H1 (cell line): ENCODE data around the gene TAS2R19. TPM values are rescaled to one million over a fixed set of nuclear protein-coding genes. Genes with fewer than 3 reads are reported as not detected.

Source experiments
- CTCF ChIA-PET: fragments of 300-600 bp; sonication (Branson Sonifier 250); formaldehyde crosslinking; loops from one replicate; lab custom pipeline; 2021; ENCODE audit not compliant: partially characterized antibody; lab: Charles Lee
- POLR2A ChIA-PET: fragments of 300-600 bp; sonication (Branson Sonifier 250); formaldehyde crosslinking; loops from one replicate; lab custom pipeline; 2021; ENCODE audit warnings: inconsistent platforms; ENCODE audit not compliant: partially characterized antibody; lab: Charles Lee
- DNase-seq, 2 experiments: peaks; one replicate each; pipeline versions ENCODE4 v3.0.0 to v3.0.0-alpha.2; 2010 to 2022; ENCODE audit warnings: low spot score in 2 of 2, low read depth in 1 of 2, mixed read lengths in 1 of 2
- FAIRE-seq: peaks from 2 replicates; lab custom pipeline; 2011; peaks lifted over from hg19 to GRCh38; lab: Jason Lieb, UNC
- H2AFZ ChIP-seq: 2 replicates; pipeline ENCODE4 v1.8.1; 2012; ENCODE audit warnings: low read length, inconsistent platforms
- H2AK5ac ChIP-seq: 2 replicates; pipeline ENCODE4 v1.6.1; 2013; ENCODE audit warnings: low read depth, low read length
- H2BK120ac ChIP-seq: replicated peaks from 2 replicates; pipeline ENCODE3; 2013; ENCODE audit warnings: low read depth, low read length, inconsistent platforms
- H2BK12ac ChIP-seq: 2 replicates; pipeline ENCODE4 v1.6.1; 2013; ENCODE audit warnings: low read depth, low read length
- H2BK15ac ChIP-seq: 2 replicates; pipeline ENCODE4 v1.6.1; 2013; ENCODE audit warnings: low read length
- H2BK20ac ChIP-seq: 2 replicates; pipeline ENCODE4 v1.6.1; 2013; ENCODE audit warnings: low read length
- H2BK5ac ChIP-seq: 2 replicates; pipeline ENCODE4 v1.6.1; 2013; ENCODE audit warnings: low read depth, low read length
- H3K14ac ChIP-seq: 2 replicates; pipeline ENCODE4 v1.6.1; 2013; ENCODE audit warnings: inconsistent platforms; ENCODE audit not compliant: insufficient read length
- H3K18ac ChIP-seq: 2 replicates; pipeline ENCODE4 v1.6.1; 2013; ENCODE audit warnings: low read length; ENCODE audit errors: extremely low read depth
- H3K23ac ChIP-seq: 2 replicates; pipeline ENCODE4 v1.6.1; 2013; ENCODE audit warnings: inconsistent platforms; ENCODE audit not compliant: insufficient read length
- H3K23me2 ChIP-seq: 2 replicates; pipeline ENCODE4 v1.6.1; 2013; ENCODE audit warnings: low read depth, low read length
- H3K27ac ChIP-seq: 2 replicates; pipeline ENCODE4 v1.6.1; 2011; ENCODE audit warnings: low read depth, low read length, inconsistent platforms
- H3K27me3 ChIP-seq, 4 experiments: replicated peaks in 1 of 4; 1 replicate in 1 of 4; 2 replicates in 3 of 4; pipeline versions ENCODE4 v1.6.1 to v1.8.1; 2011 to 2013; ENCODE audit warnings: low read length in 3 of 4, mild to moderate bottlenecking in 3 of 4, inconsistent platforms in 2 of 4, mixed read lengths in 2 of 4, moderate library complexity in 1 of 4; ENCODE audit not compliant: control insufficient read depth in 3 of 4, insufficient read depth in 3 of 4; ENCODE audit errors: extremely low read depth in 1 of 4
- H3K36me3 ChIP-seq, 4 experiments: 2 replicates each; pipeline versions ENCODE4 v1.6.1 to v1.8.1; 2011 to 2013; ENCODE audit warnings: mild to moderate bottlenecking in 4 of 4, low read length in 3 of 4, moderate library complexity in 2 of 4, control low read depth in 1 of 4, inconsistent platforms in 1 of 4; ENCODE audit not compliant: insufficient read depth in 4 of 4, control insufficient read depth in 2 of 4
- H3K4ac ChIP-seq: replicated peaks from 2 replicates; pipeline ENCODE3; 2013; ENCODE audit warnings: low read length, low read depth, mixed read lengths, inconsistent platforms; ENCODE audit not compliant: insufficient read length
- H3K4me1 ChIP-seq, 4 experiments: replicated peaks in 1 of 4; 1 replicate in 1 of 4; 2 replicates in 3 of 4; pipeline versions ENCODE4 v1.6.1 to v1.8.1; 2011 to 2013; ENCODE audit warnings: low read length in 3 of 4, inconsistent platforms in 2 of 4, mixed read lengths in 1 of 4; ENCODE audit not compliant: insufficient read depth in 4 of 4, control insufficient read depth in 3 of 4
- H3K4me2 ChIP-seq, 2 experiments: 2 replicates each; pipeline versions ENCODE4 v1.6.1 to v1.8.1; 2011 to 2013; ENCODE audit warnings: low read depth in 2 of 2, low read length in 2 of 2, control low read depth in 1 of 2, inconsistent platforms in 1 of 2, mild to moderate bottlenecking in 1 of 2; ENCODE audit not compliant: insufficient read depth in 1 of 2
- H3K4me3 ChIP-seq, 4 experiments: fragments of 200-600, 300-600 bp in 1 of 4; sonication (generic), shearing (Covaris generic), sonication (Bioruptor Twin) in 1 of 4; 2 replicates each; pipeline versions ENCODE4 v1.5.1 to v1.8.1; 2011 to 2016; ENCODE audit warnings: low read length in 4 of 4, low read depth in 3 of 4, control low read depth in 2 of 4, inconsistent platforms in 2 of 4, mild to moderate bottlenecking in 2 of 4, mixed read lengths in 1 of 4, moderate library complexity in 1 of 4; ENCODE audit not compliant: insufficient read depth in 2 of 4; ENCODE audit errors: extremely low read depth in 1 of 4
- H3K56ac ChIP-seq: replicated peaks from 2 replicates; pipeline ENCODE3; 2013; ENCODE audit warnings: low read depth, mild to moderate bottlenecking, mixed read lengths, low read length, inconsistent platforms; ENCODE audit not compliant: insufficient read length
- H3K79me1 ChIP-seq: 2 replicates; pipeline ENCODE4 v1.6.1; 2013; ENCODE audit warnings: low read depth, low read length, control low read depth
- H3K79me2 ChIP-seq, 2 experiments: 2 replicates each; pipeline versions ENCODE4 v1.6.1 to v1.8.1; 2012 to 2013; ENCODE audit warnings: low read length in 2 of 2, mild to moderate bottlenecking in 2 of 2, inconsistent platforms in 1 of 2; ENCODE audit not compliant: insufficient read depth in 2 of 2, control insufficient read depth in 1 of 2
- H3K9ac ChIP-seq, 4 experiments: replicated peaks in 1 of 4; 1 replicate in 1 of 4; 2 replicates in 3 of 4; pipeline versions ENCODE4 v1.6.1 to v1.8.1; 2011 to 2013; ENCODE audit warnings: low read depth in 3 of 4, low read length in 3 of 4, control low read depth in 2 of 4, mild to moderate bottlenecking in 2 of 4, moderate library complexity in 2 of 4, inconsistent platforms in 1 of 4; ENCODE audit errors: extremely low read depth in 1 of 4
- H3K9me3 ChIP-seq, 2 experiments: 2 replicates each; pipeline versions ENCODE4 v1.6.1 to v1.8.1; 2012 to 2013; ENCODE audit warnings: mild to moderate bottlenecking in 2 of 2, moderate library complexity in 2 of 2, control low read depth in 1 of 2, inconsistent platforms in 1 of 2, low read depth in 1 of 2, low read length in 1 of 2, mixed read lengths in 1 of 2; ENCODE audit not compliant: insufficient read depth in 2 of 2
- H4K20me1 ChIP-seq, 2 experiments: replicated peaks in 1 of 2; 2 replicates each; pipeline versions ENCODE3 to v1.8.1; 2011 to 2013; ENCODE audit warnings: inconsistent platforms in 2 of 2, low read length in 2 of 2, mild to moderate bottlenecking in 1 of 2; ENCODE audit not compliant: insufficient read depth in 2 of 2, control insufficient read depth in 1 of 2
- H4K5ac ChIP-seq: 2 replicates; pipeline ENCODE4 v1.6.1; 2013; ENCODE audit warnings: low read length, low read depth, mixed read lengths, inconsistent platforms; ENCODE audit not compliant: insufficient read length
- H4K8ac ChIP-seq: 2 replicates; pipeline ENCODE4 v1.8.0; 2013; ENCODE audit warnings: mild to moderate bottlenecking, moderate library complexity, low read length, inconsistent platforms; ENCODE audit not compliant: insufficient read depth; ENCODE audit errors: extremely low read depth
- H4K91ac ChIP-seq: replicated peaks from 2 replicates; pipeline ENCODE3; 2013; ENCODE audit warnings: low read length, mixed read lengths, inconsistent platforms; ENCODE audit not compliant: insufficient read length
- NANOG ChIP-seq: IDR thresholded peaks from 2 replicates; pipeline ENCODE4 v1.6.1; 2011; ENCODE audit warnings: low read length, low read depth, mild to moderate bottlenecking, inconsistent platforms; ENCODE audit not compliant: insufficient read depth, poor library complexity, severe bottlenecking
- SUZ12 ChIP-seq: fragments of 200-600 bp; sonication (generic); IDR thresholded peaks from 2 replicates; pipeline ENCODE4 v1.6.1; 2012; ENCODE audit warnings: mild to moderate bottlenecking, inconsistent platforms, low read length, moderate library complexity, mixed read lengths
- WGBS, 2 experiments: shearing (Covaris generic) in 1 of 2; methylation state at CpG; one replicate each; pipeline versions ENCODE4 v1.1.6 to v1.1.7; 2013 to 2015; ENCODE audit warnings: low lambda C conversion rate in 2 of 2, mixed read lengths in 2 of 2, inconsistent platforms in 1 of 2, low coverage in 1 of 2, missing lambda C conversion rate in 1 of 2; ENCODE audit not compliant: insufficient replicate concordance in 2 of 2, insufficient coverage in 1 of 2, insufficient read length in 1 of 2; ENCODE audit errors: extremely low coverage in 1 of 2, missing lambda C conversion rate in 1 of 2; 5-methylcytosine and 5-hydroxymethylcytosine counted together
- polyA plus RNA-seq, 7 experiments: library from polyadenylated mRNA; depleted of rRNA in 3 of 7; stranded (reverse) in 5 of 7; unstranded in 2 of 7; fragments of >200 nt in 5 of 7; fragments of 200-250 nt in 2 of 7; gene quantifications; 1 replicate in 5 of 7; 2 replicates in 1 of 7; 4 replicates in 1 of 7; pipeline versions ENCODE4 v1.2.1 to v1.2.3, GENCODE V29; 2011 to 2013; ENCODE audit warnings: missing spikeins in 2 of 7, mixed read lengths in 2 of 7
- total RNA-seq: library from RNA; stranded (reverse); fragmentation: NEBNext Ultra II Directional; extraction: Animal tissue kit (Norgen Biotek cat#: 25700); gene quantifications from 2 replicates; pipeline ENCODE4 v1.2.1, GENCODE V29; 2021

TAS2R19 gene
- total and polyA plus RNA-seq, 2 of the 8 experiments (the other 6 are each of a cell fraction or from before 2014, with no cell fraction given): 0.97 to 0.99 TPM

DNA sequence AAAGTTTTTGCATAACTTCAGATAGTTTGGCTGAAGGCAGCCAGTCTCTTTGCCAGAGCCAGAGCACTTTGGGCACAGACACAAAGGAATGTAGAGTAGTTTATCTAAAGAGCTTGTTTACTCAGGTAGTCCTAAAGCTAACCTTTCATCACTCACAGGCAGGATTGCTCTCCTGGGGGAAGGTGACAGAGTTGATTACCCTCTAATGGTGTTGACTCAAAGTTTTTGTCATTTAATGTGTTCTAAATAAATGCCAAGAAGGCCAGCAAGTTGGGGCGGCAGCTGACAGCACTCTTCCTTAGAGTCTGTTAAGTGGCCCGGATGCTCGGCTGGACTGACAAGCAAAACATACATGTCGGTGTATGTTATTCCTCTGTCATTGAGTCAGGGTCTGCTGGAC lies 49.0 kb upstream of the TAS2R19 start:
- Histone ChIP-seq H4K20me1 (peaks cover 0 to 3% of the 10 kb centered on the region in 2 experiments), H3K27ac (no peak overlapping the region), H2BK15ac (no peak overlapping the region), H3K27me3 (no peaks in the 10 kb centered on the region), H2AFZ (no peak overlapping the region), H3K9ac (no peak overlapping the region), H3K18ac (no peak overlapping the region), H3K4me1 (peaks cover 0 to 5% (median 0%) of the 10 kb centered on the region in 4 experiments; a peak in 2 of 7 replicates)
- peak in 1 of 2 experiments; percentile 36 for DNase-seq
- TF ChIP-seq NANOG: peak; percentile 64
- TF ChIP-seq SUZ12: no peak
- TF ChIP-seq, all 59 proteins: peak for 1
- H3K79me1 ChIP-seq: no peaks in the 10 kb centered on the region
- FAIRE-seq: no peak
- H3K4me2 ChIP-seq: peak overlapping the region in 1 of 2 experiments; percentile 41; a peak in 1 of 4 replicates
- 41% methylated on average over 4 of the region's 4 CpGs; no CpG with 5 or more reads in 1 of the 2 experiments for WGBS, 2 experiments
- no peaks in the 10 kb centered on the region for H3K9me3 ChIP-seq
- no peak overlapping the region for H2BK20ac ChIP-seq
- H4K5ac ChIP-seq: no peak overlapping the region
- no peak overlapping the region for H3K4ac ChIP-seq
- H3K36me3 ChIP-seq: no peaks in the 10 kb centered on the region
- CTCF ChIA-PET: interaction anchor here (1.1 kb wide), 1 partner anchor 13 kb away, joined by 3 read pairs; no protein-coding TSS in a partner anchor
- no peak overlapping the region for H2BK120ac ChIP-seq
- H3K56ac ChIP-seq: no peak overlapping the region
- POLR2A ChIA-PET: interaction anchor here (0.8 to 1.4 kb wide), 3 partner anchors 52 to 100 kb away, joined by 3 to 7 read pairs (median 3); partner anchors contain the start of gene SMIM10L1
- H2BK12ac ChIP-seq: no peak overlapping the region
- H3K4me3 ChIP-seq: no peak overlapping the region
- no peak overlapping the region for H4K91ac ChIP-seq
- H4K8ac ChIP-seq: no peak overlapping the region
- no peaks in the 10 kb centered on the region for H3K79me2 ChIP-seq
- H3K14ac ChIP-seq: no peak overlapping the region
- H3K23ac ChIP-seq: no peak overlapping the region
- no peak overlapping the region for H2AK5ac ChIP-seq
- no peak overlapping the region for H2BK5ac ChIP-seq
- H3K23me2 ChIP-seq: no peaks in the 10 kb centered on the region
